Stimulated activated CD8-positive, alpha-beta memory T cell treated with anti-CD3 and anti-CD28 coated beads, Interleukin-2, amount 100 ng/mL, for 48 hours (primary cell): ENCODE data around the gene KISS1R.

Experiments
- DNase-seq, 2 donors: peaks; one replicate each; pipeline ENCODE4 v3.0.0-alpha.2; 2020; ENCODE audit warnings: low read depth in 2 of 2

KISS1R gene

GRCh38 chr19:920051-920864 is 3.1 kb downstream of the KISS1R start:
- DNase-seq = peak in 1 of 2 donors; percentile 60

- no peak for DNase-seq
These were observed 7.5 kb downstream of the KISS1R start for GRCh38 chr19:924553-925086.

GRCh38 chr19:925087-925525 is 8.0 kb downstream of the KISS1R start:
- peak in 1 of 2 donors; percentile 52 for DNase-seq

- peak in 1 of 2 donors; percentile 71 for DNase-seq
These were observed 8.6 kb downstream of the KISS1R start, which contains the start of gene ARID3A for GRCh38 chr19:925526-926322. Gene ARID3A, plus strand, starts transcription at chr19:926035. Its CDS starts 3,494 bp downstream, at chr19:929529.

GRCh38 chr19:926323-926588 is 9.1 kb downstream of the KISS1R start:
- DNase-seq = no peak

- DNase-seq = no peak
These were observed 9.6 kb downstream of the KISS1R start for GRCh38 chr19:926589-927350.

- no peak for DNase-seq
These were observed 10.2 kb downstream of the KISS1R start for GRCh38 chr19:927351-927779.

GRCh38 chr19:927780-928401 is 10.8 kb downstream of the KISS1R start:
- DNase-seq = no peak

GRCh38 chr19:928471-929202 is 11.5 kb downstream of the KISS1R start:
- no peak for DNase-seq

- no peak for DNase-seq
These were observed 12.2 kb downstream of the KISS1R start for GRCh38 chr19:929203-929890.

GRCh38 chr19:929891-930258 is 12.7 kb downstream of the KISS1R start:
- DNase-seq = no peak

GRCh38 chr19:931860-932647 is 14.9 kb downstream of the KISS1R start:
- no peak for DNase-seq

- DNase-seq = no peak
These were observed 15.8 kb downstream of the KISS1R start for GRCh38 chr19:932648-933552.

GRCh38 chr19:933553-933882 is 16.4 kb downstream of the KISS1R start:
- DNase-seq = no peak

GRCh38 chr19:934197-934840 is 17.2 kb downstream of the KISS1R start:
- DNase-seq = no peak

GRCh38 chr19:934865-935479 is 17.8 kb downstream of the KISS1R start:
- DNase-seq = no peak

GRCh38 chr19:936175-936546 is 19.0 kb downstream of the KISS1R start:
- no peak for DNase-seq

GRCh38 chr19:937259-937694 is 20.1 kb downstream of the KISS1R start:
- DNase-seq = no peak
